Measurements from ENCODE around the gene LTBP4.

DNA sequence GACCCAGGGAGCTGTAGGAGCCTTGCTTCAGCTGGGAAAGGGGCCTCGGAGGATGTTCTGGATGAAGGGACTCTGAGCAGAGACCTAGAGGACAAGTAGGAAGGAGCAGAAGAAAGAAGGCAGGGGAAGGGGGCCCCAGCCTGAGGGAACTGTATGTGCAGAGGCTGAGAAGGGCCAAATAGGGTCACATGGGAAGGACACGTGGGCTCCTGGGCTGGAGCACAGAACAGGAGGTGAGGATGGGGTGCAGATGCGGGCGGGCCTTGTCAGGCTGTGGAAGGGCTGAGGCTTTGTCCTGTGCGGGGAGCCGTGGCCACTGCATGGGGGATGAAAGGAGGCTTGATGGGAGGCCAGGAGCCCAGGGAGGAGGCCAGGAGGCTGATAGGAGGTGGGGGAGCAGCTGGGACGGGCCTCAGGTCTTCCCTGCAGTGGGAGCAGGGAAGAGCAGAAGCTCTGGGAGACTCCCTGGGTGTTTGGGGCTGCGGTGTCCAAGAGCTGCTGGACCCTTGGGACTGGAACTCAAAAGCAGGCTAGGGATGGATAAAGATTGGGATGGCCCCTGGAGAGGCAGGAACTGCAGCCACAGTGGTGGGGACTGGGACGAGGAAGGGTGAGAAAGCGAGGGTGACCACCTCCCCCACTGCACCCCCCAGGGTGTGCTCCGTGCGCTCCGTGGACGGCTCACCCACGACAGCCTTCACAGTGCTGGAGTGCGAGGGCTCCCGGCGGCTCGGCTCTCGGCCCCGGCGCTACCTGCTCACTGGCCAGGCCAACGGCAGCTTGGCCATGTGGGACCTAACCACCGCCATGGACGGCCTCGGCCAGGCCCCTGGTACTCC lies 11.4 kb upstream of the LTBP4 start:
- no peak for TF ChIP-seq EZH2 (IDR thresholded peaks at IDR 0.05; ENCODE audit: borderline replicate concordance, low read depth, low read length, severe bottlenecking)
- TF ChIP-seq, protein P1, sequence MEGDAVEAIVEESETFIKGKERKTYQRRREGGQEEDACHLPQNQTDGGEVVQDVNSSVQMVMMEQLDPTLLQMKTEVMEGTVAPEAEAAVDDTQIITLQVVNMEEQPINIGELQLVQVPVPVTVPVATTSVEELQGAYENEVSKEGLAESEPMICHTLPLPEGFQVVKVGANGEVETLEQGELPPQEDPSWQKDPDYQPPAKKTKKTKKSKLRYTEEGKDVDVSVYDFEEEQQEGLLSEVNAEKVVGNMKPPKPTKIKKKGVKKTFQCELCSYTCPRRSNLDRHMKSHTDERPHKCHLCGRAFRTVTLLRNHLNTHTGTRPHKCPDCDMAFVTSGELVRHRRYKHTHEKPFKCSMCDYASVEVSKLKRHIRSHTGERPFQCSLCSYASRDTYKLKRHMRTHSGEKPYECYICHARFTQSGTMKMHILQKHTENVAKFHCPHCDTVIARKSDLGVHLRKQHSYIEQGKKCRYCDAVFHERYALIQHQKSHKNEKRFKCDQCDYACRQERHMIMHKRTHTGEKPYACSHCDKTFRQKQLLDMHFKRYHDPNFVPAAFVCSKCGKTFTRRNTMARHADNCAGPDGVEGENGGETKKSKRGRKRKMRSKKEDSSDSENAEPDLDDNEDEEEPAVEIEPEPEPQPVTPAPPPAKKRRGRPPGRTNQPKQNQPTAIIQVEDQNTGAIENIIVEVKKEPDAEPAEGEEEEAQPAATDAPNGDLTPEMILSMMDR (IDR thresholded peaks at IDR 0.05; ENCODE audit: borderline replicate concordance, extremely low read depth, low read length, poor library complexity, severe bottlenecking), result no peak
